HCT116 (cell line): ENCODE measurements around the gene C12orf43. TPM values are rescaled to one million over a fixed set of nuclear protein-coding genes. Genes with fewer than 3 reads are reported as not detected.

Experiments used
- ATAC-seq: fragments of 200-7000 bp; cut with Tn5 transposase; 2 replicates; pipeline ENCODE4 v1.9.1; 2020; ENCODE audit warnings: mild to moderate bottlenecking, moderate library complexity
- BruUV-seq: library from RNA; stranded (reverse); fragments of 400-500 nt; replicated peaks from 2 replicates; lab custom pipeline; 2021; lab: Mats Ljungman, UMichigan
- CTCF ChIA-PET: fragments of 300-600 bp; sonication (Branson Sonifier 250); formaldehyde crosslinking; loops from one replicate; lab custom pipeline; 2021; ENCODE audit warnings: antibody characterized with exemption; lab: Charles Lee
- POLR2A ChIA-PET: fragments of 300-600, 350-600 bp; sonication (Branson Sonifier 250); formaldehyde crosslinking; loops from one replicate; lab custom pipeline; 2021; ENCODE audit warnings: antibody characterized with exemption; lab: Charles Lee
- RAD21 ChIA-PET, 2 experiments: fragments of 300-600 bp; sonication (Branson Sonifier 250); formaldehyde crosslinking; loops; one replicate each; lab custom pipeline; 2023; ENCODE audit warnings: low total read pairs in 2 of 2; ENCODE audit not compliant: uncharacterized antibody in 2 of 2, unreplicated experiment in 2 of 2, low non-redundant PET in 1 of 2; lab: Charles Lee
- DNase-seq: peaks from one replicate; pipeline ENCODE4 v3.0.0-alpha.2; 2010; ENCODE audit warnings: low read depth, low spot score
- H2AFZ ChIP-seq: fragments of 200-600 bp; shearing (Covaris generic), sonication (generic); 2 replicates; pipeline ENCODE4 v1.6.1; 2017; ENCODE audit warnings: low read depth, mixed run types, mixed read lengths, antibody characterized with exemption, low read length; ENCODE audit not compliant: poor library complexity, severe bottlenecking
- H3K27ac ChIP-seq: 2 replicates; pipeline ENCODE4 v1.5.1; 2012; ENCODE audit warnings: low read depth, low read length
- H3K27me3 ChIP-seq: fragments of 200-600 bp; sonication (generic); 2 replicates; pipeline ENCODE4 v1.6.1; 2016; ENCODE audit warnings: mixed run types, low read length, mixed read lengths; ENCODE audit not compliant: insufficient read depth
- H3K36me3 ChIP-seq, 2 experiments: fragments of 200-500 bp in 1 of 2; fragments of 200-600 bp in 1 of 2; sonication (Bioruptor generic) in 1 of 2; sonication (generic) in 1 of 2; 2 replicates each; pipeline versions ENCODE4 v1.5.1 to v1.6.1; 2014 to 2016; ENCODE audit warnings: low read length in 2 of 2, inconsistent platforms in 1 of 2, mixed read lengths in 1 of 2, mixed run types in 1 of 2; ENCODE audit not compliant: insufficient read depth in 2 of 2, control insufficient read depth in 1 of 2
- H3K4me1 ChIP-seq, 2 experiments: fragments of 200-600 bp in 1 of 2; sonication (generic) in 1 of 2; 2 replicates each; pipeline versions ENCODE4 v1.5.1 to v1.6.1; 2012 to 2017; ENCODE audit warnings: low read length in 2 of 2, inconsistent platforms in 1 of 2, mild to moderate bottlenecking in 1 of 2, mixed read lengths in 1 of 2, mixed run types in 1 of 2, moderate library complexity in 1 of 2; ENCODE audit not compliant: insufficient read depth in 2 of 2, control insufficient read depth in 1 of 2
- H3K4me2 ChIP-seq: fragments of 200-600 bp; sonication (generic); 2 replicates; pipeline ENCODE4 v1.6.1; 2017; ENCODE audit warnings: mixed run types, low read length, mixed read lengths
- H3K4me3 ChIP-seq, 2 experiments: fragments of 200-600 bp in 1 of 2; sonication (generic) in 1 of 2; replicated peaks in 1 of 2; 2 replicates each; pipeline ENCODE4 v1.5.1; 2011 to 2016; ENCODE audit warnings: low read length in 2 of 2, control low read depth in 1 of 2, low read depth in 1 of 2, mild to moderate bottlenecking in 1 of 2, mixed read lengths in 1 of 2, mixed run types in 1 of 2
- H3K79me2 ChIP-seq: fragments of 200-600 bp; sonication (generic); 2 replicates; pipeline ENCODE4 v1.6.1; 2017; ENCODE audit warnings: mild to moderate bottlenecking, mixed run types, low read length, moderate library complexity, mixed read lengths; ENCODE audit not compliant: insufficient read depth
- H3K9ac ChIP-seq: fragments of 200-600 bp; sonication (generic); 2 replicates; pipeline ENCODE4 v1.6.1; 2016; ENCODE audit warnings: low read length, mixed read lengths
- H3K9me2 ChIP-seq: fragments of 200-600 bp; sonication (generic), shearing (Covaris generic); 2 replicates; pipeline ENCODE4 v1.6.1; 2017; ENCODE audit warnings: mixed run types, mild to moderate bottlenecking, moderate library complexity; ENCODE audit not compliant: insufficient read depth
- H3K9me3 ChIP-seq, 2 experiments: fragments of 200-500 bp in 1 of 2; fragments of 200-600 bp in 1 of 2; sonication (Bioruptor generic) in 1 of 2; sonication (generic) in 1 of 2; 2 replicates each; pipeline ENCODE4 v1.6.1; 2014 to 2017; ENCODE audit warnings: low read length in 2 of 2, mixed read lengths in 2 of 2, inconsistent platforms in 1 of 2, low read depth in 1 of 2, mild to moderate bottlenecking in 1 of 2, mixed run types in 1 of 2, moderate library complexity in 1 of 2; ENCODE audit not compliant: control insufficient read depth in 1 of 2, insufficient read depth in 1 of 2
- H4K20me1 ChIP-seq: fragments of 200-600 bp; sonication (generic), shearing (Covaris generic); 2 replicates; pipeline ENCODE4 v1.6.1; 2017; ENCODE audit warnings: mixed run types, mild to moderate bottlenecking, moderate library complexity; ENCODE audit not compliant: insufficient read depth
- ATF3 ChIP-seq: IDR thresholded peaks from 2 replicates; pipeline ENCODE4 v1.6.1; 2012
- CBX3 ChIP-seq: IDR thresholded peaks from 2 replicates; pipeline ENCODE4 v1.6.1; 2012; ENCODE audit warnings: low read depth
- CTCF ChIP-seq, 3 experiments: fragments of 200-600 bp in 1 of 3; sonication (generic) in 1 of 3; IDR thresholded peaks in 2 of 3; conservative IDR thresholded peaks in 1 of 3; 2 replicates each; pipeline ENCODE4 v1.5.1; 2012 to 2017; ENCODE audit warnings: low read depth in 2 of 3, low read length in 2 of 3, antibody characterized with exemption in 1 of 3, borderline replicate concordance in 1 of 3, control low read depth in 1 of 3, mild to moderate bottlenecking in 1 of 3, mixed read lengths in 1 of 3, mixed run types in 1 of 3, moderate library complexity in 1 of 3; ENCODE audit not compliant: insufficient read depth in 1 of 3
- EGR1 ChIP-seq: IDR thresholded peaks from 2 replicates; pipeline ENCODE4 v1.6.1; 2012; ENCODE audit warnings: low read depth
- ELF1 ChIP-seq: IDR thresholded peaks from 2 replicates; pipeline ENCODE4 v1.6.1; 2012; ENCODE audit warnings: low read depth, borderline replicate concordance
- EZH2 ChIP-seq: fragments of 200-600 bp; sonication (generic); IDR thresholded peaks from 2 replicates; pipeline ENCODE4 v1.6.1; 2017; ENCODE audit warnings: antibody characterized with exemption, mixed run types
- EZH2phosphoT487 ChIP-seq: fragments of 200-600 bp; IDR thresholded peaks from 2 replicates; pipeline ENCODE4 v1.6.1; 2018; ENCODE audit warnings: antibody characterized with exemption, borderline replicate concordance
- FOSL1 ChIP-seq: IDR thresholded peaks from 2 replicates; pipeline ENCODE4 v1.6.1; 2012; ENCODE audit warnings: low read depth
- JUND ChIP-seq: IDR thresholded peaks from 2 replicates; pipeline ENCODE4 v1.6.1; 2012
- MAX ChIP-seq: IDR thresholded peaks from 2 replicates; pipeline ENCODE4 v1.6.1; 2012
- RAD21 ChIP-seq: IDR thresholded peaks from 2 replicates; pipeline ENCODE4 v1.6.1; 2012; ENCODE audit warnings: low read depth, mild to moderate bottlenecking
- REST ChIP-seq: IDR thresholded peaks from 2 replicates; pipeline ENCODE4 v1.6.1; 2012; ENCODE audit warnings: low read depth
- SIN3A ChIP-seq: IDR thresholded peaks from 2 replicates; pipeline ENCODE4 v1.6.1; 2012; ENCODE audit warnings: low read depth
- SP1 ChIP-seq: IDR thresholded peaks from 2 replicates; pipeline ENCODE4 v1.6.1; 2012; ENCODE audit warnings: low read depth
- SRF ChIP-seq: IDR thresholded peaks from 2 replicates; pipeline ENCODE4 v1.6.1; 2012; ENCODE audit warnings: low read depth
- TCF7L2 ChIP-seq: IDR thresholded peaks from 2 replicates; pipeline ENCODE4 v1.7.0; 2011; ENCODE audit warnings: borderline replicate concordance, inconsistent platforms; ENCODE audit not compliant: insufficient read depth, insufficient read length; ENCODE audit errors: extremely low read depth
- YY1 ChIP-seq: IDR thresholded peaks from 2 replicates; pipeline ENCODE4 v1.6.1; 2011; ENCODE audit warnings: low read length, low read depth, moderate library complexity, mild to moderate bottlenecking; ENCODE audit not compliant: insufficient replicate concordance; ENCODE audit errors: extremely low read depth
- ZBTB33 ChIP-seq: IDR thresholded peaks from 2 replicates; pipeline ENCODE4 v1.6.1; 2011; ENCODE audit warnings: mild to moderate bottlenecking, low read length, moderate library complexity; ENCODE audit not compliant: insufficient replicate concordance; ENCODE audit errors: extremely low read depth
- ZFX ChIP-seq: fragments of 450-650 bp; IDR thresholded peaks from 2 replicates; pipeline ENCODE4 v1.6.1; 2017
- ZNF274 ChIP-seq: fragments of 200-500 bp; sonication (Bioruptor generic); IDR thresholded peaks from 2 replicates; pipeline ENCODE4 v1.6.1; 2014; ENCODE audit warnings: mild to moderate bottlenecking, low read depth, low read length, inconsistent platforms
- intact Hi-C: fragments of 100-400 bp; cut with micrococcal nuclease; formaldehyde crosslinking; loops from 2 replicates; pipeline ENCODE4 v1.10.0; 2022
- total RNA-seq: library from RNA; stranded (reverse); gene quantifications from one replicate; pipeline ENCODE4 v1.2.1, GENCODE V29; 2021; ENCODE audit not compliant: unreplicated experiment

Gene C12orf43
- total RNA-seq, 1 experiment from 2014 or later, result 16.2 TPM

- ChIA-PET CTCF (interaction anchor here (1.0 kb wide), 1 partner anchor 9 kb away, joined by 3 read pairs; no protein-coding TSS in a partner anchor), RAD21 (interaction anchor here in 1 of 2 experiments (1.2 kb wide), 1 partner anchor 9 kb away, joined by 3 read pairs; no protein-coding TSS in a partner anchor), POLR2A (no interaction called here)
- no peak overlapping the region for H3K27ac ChIP-seq
- TF ChIP-seq JUND (no peak), REST (no peak), EZH2phosphoT487 (no peak), CBX3 (no peak), SRF (no peak), RAD21 (no peak), ZBTB33 (no peak), EZH2 (no peak), ZFX (no peak), SIN3A (no peak), YY1 (no peak), TCF7L2 (no peak), SP1 (no peak), ZNF274 (no peak), ELF1 (no peak), EGR1 (no peak), MAX (no peak), FOSL1 (no peak), CTCF (IDR thresholded peaks at IDR 0.05 in 2 of 3, conservative IDR thresholded peaks at IDR 0.05 in 1 of 3; ENCODE audit: borderline replicate concordance in 1 of 3, insufficient read depth in 1 of 3, low read depth in 2 of 3, low read length in 2 of 3) (no peak), ATF3 (no peak)
- no peaks in the 10 kb centered on the region for H3K36me3 ChIP-seq
- no peaks in the 10 kb centered on the region for H3K9me3 ChIP-seq
- intact Hi-C loops, result no loop called here
- H4K20me1 ChIP-seq, result no peaks in the 10 kb centered on the region
- no peaks in the 10 kb centered on the region for H3K9me2 ChIP-seq
- H3K4me3 ChIP-seq, result no peak overlapping the region
- no peak overlapping the region for H2AFZ ChIP-seq
- H3K4me2 ChIP-seq, result no peak overlapping the region
- H3K27me3 ChIP-seq, result no peaks in the 10 kb centered on the region
- H3K4me1 ChIP-seq, result peaks cover 0 to 6% of the 10 kb centered on the region in 2 experiments; a peak in 2 of 4 replicates
- DNase-seq (no peak), ATAC-seq (no peak)
- H3K79me2 ChIP-seq, result no peaks in the 10 kb centered on the region
- H3K9ac ChIP-seq, result no peak overlapping the region
- BruUV-seq, result no TSS peak
These were observed 35.4 kb downstream of the C12orf43 start for GRCh38 chr12:120980800-120981368.
